ENCODE data around the gene ALS2CL. TPM values are rescaled to one million over a fixed set of nuclear protein-coding genes. Genes with fewer than 3 reads are reported as not detected.

ALS2CL gene
- total RNA-seq, 4 donors from 2014 or later, result 42.4 to 121 (median 114) TPM

DNA sequence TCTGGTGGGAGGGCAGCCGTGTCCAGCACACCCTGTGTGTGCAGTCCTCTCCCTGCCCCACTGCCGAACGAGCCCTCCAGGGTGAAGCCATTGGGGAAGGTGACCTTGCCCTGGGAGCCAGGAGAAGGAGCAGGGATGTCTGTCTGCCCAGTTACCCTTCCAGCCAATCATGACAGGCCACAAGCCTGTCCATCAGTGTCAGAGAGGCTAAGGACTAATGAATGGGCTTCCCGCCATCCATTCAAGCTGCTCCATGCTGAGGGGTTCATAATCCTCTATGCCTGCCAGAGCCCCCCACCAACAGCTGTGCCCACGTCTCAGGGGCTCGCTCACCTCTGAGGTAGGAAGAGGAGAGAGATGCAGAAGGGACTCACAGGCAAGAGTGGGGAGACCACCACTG is 15.2 kb downstream of the ALS2CL start:
- WGBS, 2 donors, result 71 to 90% methylated on average over 1 to 4 of the region's 6 CpGs
- intact Hi-C loops (cut with DNase I), result no loop called here
- TF ChIP-seq POLR2A (IDR thresholded peaks at IDR 0.05), result no peak
- TF ChIP-seq, protein P1, sequence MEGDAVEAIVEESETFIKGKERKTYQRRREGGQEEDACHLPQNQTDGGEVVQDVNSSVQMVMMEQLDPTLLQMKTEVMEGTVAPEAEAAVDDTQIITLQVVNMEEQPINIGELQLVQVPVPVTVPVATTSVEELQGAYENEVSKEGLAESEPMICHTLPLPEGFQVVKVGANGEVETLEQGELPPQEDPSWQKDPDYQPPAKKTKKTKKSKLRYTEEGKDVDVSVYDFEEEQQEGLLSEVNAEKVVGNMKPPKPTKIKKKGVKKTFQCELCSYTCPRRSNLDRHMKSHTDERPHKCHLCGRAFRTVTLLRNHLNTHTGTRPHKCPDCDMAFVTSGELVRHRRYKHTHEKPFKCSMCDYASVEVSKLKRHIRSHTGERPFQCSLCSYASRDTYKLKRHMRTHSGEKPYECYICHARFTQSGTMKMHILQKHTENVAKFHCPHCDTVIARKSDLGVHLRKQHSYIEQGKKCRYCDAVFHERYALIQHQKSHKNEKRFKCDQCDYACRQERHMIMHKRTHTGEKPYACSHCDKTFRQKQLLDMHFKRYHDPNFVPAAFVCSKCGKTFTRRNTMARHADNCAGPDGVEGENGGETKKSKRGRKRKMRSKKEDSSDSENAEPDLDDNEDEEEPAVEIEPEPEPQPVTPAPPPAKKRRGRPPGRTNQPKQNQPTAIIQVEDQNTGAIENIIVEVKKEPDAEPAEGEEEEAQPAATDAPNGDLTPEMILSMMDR (IDR thresholded peaks at IDR 0.05), result no peak
- Histone ChIP-seq H3K36me3 (peaks cover 17 to 100% (median 25%) of the 10 kb centered on the region in 3 donors), H3K27ac (no peak overlapping the region), H3K4me1 (peaks cover 0 to 18% (median 0%) of the 10 kb centered on the region in 3 donors), H3K9me3 (no peaks in the 10 kb centered on the region), H3K27me3 (no peaks in the 10 kb centered on the region), H3K4me3 (no peak overlapping the region)
- DNase-seq, result no peak

DNA sequence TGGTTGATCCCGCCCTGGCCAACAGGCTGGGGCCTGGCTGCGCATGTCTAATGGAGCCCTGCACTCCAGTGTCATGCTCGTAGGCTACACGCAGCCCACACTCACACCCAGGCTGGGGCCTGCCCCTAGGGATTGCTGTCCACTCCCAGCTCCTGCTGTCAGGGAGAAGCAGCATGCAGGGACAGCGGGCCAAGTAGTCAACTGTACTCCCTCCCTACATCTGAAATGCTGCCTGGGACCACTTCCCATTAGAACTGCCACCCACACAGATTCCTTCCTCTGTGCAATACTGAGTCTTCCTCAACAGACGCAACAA is 16.1 kb downstream of the ALS2CL start:
- no peak for DNase-seq
- peaks cover 11 to 100% (median 16%) of the 10 kb centered on the region in 3 donors for H3K36me3 ChIP-seq
- no peak overlapping the region for H3K4me3 ChIP-seq
- H3K27me3 ChIP-seq, result no peaks in the 10 kb centered on the region
- 33 to 65% methylated on average over 3 to 4 of the region's 6 CpGs for WGBS, 2 donors
- no peaks in the 10 kb centered on the region for H3K9me3 ChIP-seq
- peak overlapping the region in 1 of 4 donors; percentile 9 for H3K27ac ChIP-seq
- intact Hi-C loops (cut with DNase I), result no loop called here
- peaks cover 0 to 18% (median 0%) of the 10 kb centered on the region in 3 donors for H3K4me1 ChIP-seq
- TF ChIP-seq, protein P1 (IDR thresholded peaks at IDR 0.05), result no peak
- TF ChIP-seq POLR2A (IDR thresholded peaks at IDR 0.05), result no peak

GRCh38 chr3:46676601-46677410 is 16.7 kb downstream of the ALS2CL start:
- H3K36me3 ChIP-seq, result peaks cover 11 to 100% (median 14%) of the 10 kb centered on the region in 3 donors
- peaks cover 0 to 18% (median 0%) of the 10 kb centered on the region in 3 donors for H3K4me1 ChIP-seq
- no peaks in the 10 kb centered on the region for H3K9me3 ChIP-seq
- no peaks in the 10 kb centered on the region for H3K27me3 ChIP-seq
- H3K27ac ChIP-seq, result peak overlapping the region in 1 of 4 donors; percentile 9
- intact Hi-C loops (cut with DNase I), result no loop called here
- TF ChIP-seq POLR2A (IDR thresholded peaks at IDR 0.05), result no peak
- 82 to 87% methylated on average over 5 to 6 of the region's 16 CpGs for whole genome bisulfite sequencing, 2 donors
- no peak for DNase-seq
- H3K4me3 ChIP-seq, result no peak overlapping the region

DNA sequence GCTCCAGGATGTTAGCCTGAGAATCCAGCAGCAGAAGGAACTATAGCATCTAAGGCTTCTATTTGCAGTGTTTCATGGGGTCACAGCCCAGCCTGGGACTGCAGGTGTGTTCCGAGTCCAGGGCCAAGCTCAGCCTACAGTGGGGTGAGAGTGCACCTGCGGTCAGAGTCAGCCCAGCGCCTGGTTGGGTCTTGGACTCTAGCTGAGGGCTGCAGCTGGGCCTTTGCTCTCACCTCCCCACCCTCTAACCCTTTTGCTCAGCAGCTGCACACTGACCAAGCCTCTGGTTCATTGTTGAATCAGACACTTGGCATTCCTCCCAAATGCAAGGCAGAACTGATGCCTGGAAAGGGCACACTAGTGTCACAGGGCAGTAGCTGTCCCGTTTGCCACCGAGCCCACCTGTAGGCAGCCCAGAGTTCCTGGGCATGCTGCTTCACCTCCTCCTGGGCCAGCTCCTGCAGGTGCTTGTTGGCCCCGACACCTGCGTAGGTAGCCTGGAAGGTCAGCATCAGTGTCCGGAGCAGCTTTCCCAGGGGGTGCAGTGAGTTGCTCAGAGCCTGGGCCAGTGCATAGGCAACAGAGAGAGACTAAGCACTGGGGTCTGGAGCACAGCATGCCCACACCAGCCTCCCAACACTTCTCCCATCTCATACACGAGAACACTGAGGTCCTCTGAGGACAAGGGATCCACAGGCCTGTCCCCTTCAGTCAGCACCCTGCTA is 17.5 kb downstream of the ALS2CL start:
- no peak overlapping the region for H3K27ac ChIP-seq
- TF ChIP-seq, protein P1 (IDR thresholded peaks at IDR 0.05), result no peak
- no peak for TF ChIP-seq POLR2A (IDR thresholded peaks at IDR 0.05)
- H3K27me3 ChIP-seq, result no peaks in the 10 kb centered on the region
- peaks cover 7 to 100% (median 10%) of the 10 kb centered on the region in 3 donors for H3K36me3 ChIP-seq
- peaks cover 0 to 18% (median 0%) of the 10 kb centered on the region in 3 donors for H3K4me1 ChIP-seq
- no peaks in the 10 kb centered on the region for H3K9me3 ChIP-seq
- DNase-seq, result no peak
- intact Hi-C loops (cut with DNase I), result no loop called here
- H3K4me3 ChIP-seq, result no peak overlapping the region
- WGBS, 2 donors, result 80 to 97% methylated on average over 1 to 6 of the region's 9 CpGs

DNA sequence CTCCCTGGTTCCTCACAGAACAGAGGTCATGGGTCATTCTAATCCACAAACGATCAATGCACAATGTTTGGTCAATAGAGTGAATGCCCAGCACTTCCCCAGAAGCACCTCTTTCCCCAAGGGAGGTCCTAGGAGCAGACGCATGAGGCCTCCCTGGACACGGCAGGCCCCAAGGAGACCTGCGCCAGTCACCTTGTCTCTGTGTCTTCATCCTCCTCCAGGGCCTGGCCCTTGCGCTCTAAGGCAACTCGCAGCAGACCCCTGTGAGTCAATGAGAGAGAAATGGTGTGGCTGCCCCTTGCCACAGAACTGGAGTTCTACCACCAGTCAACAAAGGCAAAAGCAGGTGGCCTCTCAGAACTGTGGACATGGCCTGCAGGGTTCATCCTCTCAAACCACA is 18.1 kb downstream of the ALS2CL start:
- no peak overlapping the region for H3K27ac ChIP-seq
- H3K4me1 ChIP-seq, result peaks cover 0 to 18% (median 0%) of the 10 kb centered on the region in 3 donors
- peaks cover 4 to 100% (median 8%) of the 10 kb centered on the region in 3 donors for H3K36me3 ChIP-seq
- DNase-seq, result no peak
- intact Hi-C loops (cut with DNase I), result no loop called here
- TF ChIP-seq, protein P1 (IDR thresholded peaks at IDR 0.05), result no peak
- no peak for TF ChIP-seq POLR2A (IDR thresholded peaks at IDR 0.05)
- no peak overlapping the region for H3K4me3 ChIP-seq
- H3K9me3 ChIP-seq, result no peaks in the 10 kb centered on the region
- no peaks in the 10 kb centered on the region for H3K27me3 ChIP-seq
- WGBS, 2 donors, result 67 to 94% methylated on average over 1 to 3 of the region's 6 CpGs

Measured in esophagus squamous epithelium (tissue), 5 donors.